Measurements from ENCODE around the gene CNTN1.

Gene CNTN1

DNA sequence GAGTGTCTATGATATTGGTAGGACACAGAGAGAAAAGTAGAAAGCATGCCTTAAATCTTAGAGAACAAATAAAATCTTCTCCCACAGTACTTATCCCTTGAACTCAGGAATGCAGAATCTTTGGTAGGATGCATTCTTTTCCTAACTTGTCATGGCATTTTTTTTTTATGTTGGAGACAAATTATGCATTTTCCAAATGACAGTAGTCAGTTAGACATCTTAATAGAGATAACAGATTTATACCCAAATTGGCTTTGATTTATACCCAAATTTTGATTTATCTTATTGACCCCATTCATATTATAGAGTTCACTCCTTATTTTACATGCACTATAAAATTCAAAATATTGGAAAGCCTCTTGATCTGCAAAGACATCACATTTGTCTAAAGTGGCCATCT is 132.9 kb downstream of the CNTN1 start:
- TF ChIP-seq CTCF (IDR thresholded peaks at IDR 0.05; ENCODE audit: insufficient read depth, missing control alignments) = no peak
- no peak for FAIRE-seq
- no peak for DNase-seq (ENCODE audit: insufficient read length, low spot score)

GRCh38 chr12:40827683-40828592 is 135.7 kb downstream of the CNTN1 start:
- no peak for TF ChIP-seq CTCF (IDR thresholded peaks at IDR 0.05; ENCODE audit: insufficient read depth, missing control alignments)
- no peak for FAIRE-seq
- DNase-seq (ENCODE audit: insufficient read length, low spot score) = no peak

- no peak for FAIRE-seq
Measured at GRCh38 chr12:40828593-40828990, 136.4 kb downstream of the CNTN1 start.

DNA sequence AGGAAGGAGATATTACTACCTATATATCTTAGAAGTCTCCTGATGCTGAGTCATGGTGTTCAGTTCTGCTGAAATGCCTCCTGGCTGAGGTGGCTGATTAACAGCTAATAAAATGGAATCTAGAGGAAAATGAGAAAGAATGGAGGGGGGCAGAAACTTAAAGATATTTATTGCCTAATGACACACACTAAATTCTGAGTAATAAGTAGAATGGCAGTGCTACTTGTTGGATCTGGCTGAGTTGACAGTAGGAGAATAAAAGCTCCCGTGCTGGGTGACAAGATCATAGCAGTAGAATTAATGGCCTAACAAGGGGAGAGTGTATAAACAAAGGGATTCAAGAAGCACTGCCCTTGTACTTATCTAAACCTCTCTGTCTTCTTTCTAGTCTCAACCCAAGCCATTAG is 137.5 kb downstream of the CNTN1 start:
- no peak for TF ChIP-seq CTCF (IDR thresholded peaks at IDR 0.05; ENCODE audit: insufficient read depth, missing control alignments)
- FAIRE-seq = no peak
- no peak for DNase-seq (ENCODE audit: insufficient read length, low spot score)

More at GRCh38 chr12:40828593-40828990, 136.4 kb downstream of the CNTN1 start:
- TF ChIP-seq CTCF (IDR thresholded peaks at IDR 0.05; ENCODE audit: insufficient read depth, missing control alignments) = no peak
- no peak for DNase-seq (ENCODE audit: insufficient read length, low spot score)

- DNase-seq (ENCODE audit: insufficient read length, low spot score) = no peak
- no peak for TF ChIP-seq CTCF (IDR thresholded peaks at IDR 0.05; ENCODE audit: insufficient read depth, missing control alignments)
- FAIRE-seq = no peak
Measured at GRCh38 chr12:40831916-40832315, 139.7 kb downstream of the CNTN1 start.

DNA sequence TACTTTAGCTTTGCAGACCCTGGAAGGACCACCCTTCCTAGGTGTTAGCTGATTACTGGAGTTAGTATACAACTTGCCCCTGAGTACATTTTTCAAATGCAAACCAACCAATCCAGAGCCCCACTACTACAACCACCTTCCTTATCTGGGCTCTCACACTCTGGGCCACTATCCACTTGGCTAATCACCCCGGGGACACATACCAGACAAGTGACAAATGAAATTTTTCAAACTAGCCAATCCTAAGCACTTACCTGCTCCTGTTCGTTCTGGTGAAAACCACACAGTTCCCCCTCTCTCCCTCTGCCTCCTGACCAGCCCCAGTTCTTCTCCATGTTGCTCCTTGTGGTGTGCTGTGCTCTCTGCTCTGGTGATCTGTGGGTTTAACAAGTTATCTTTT is 140.4 kb downstream of the CNTN1 start:
- FAIRE-seq = no peak
- no peak for TF ChIP-seq CTCF (IDR thresholded peaks at IDR 0.05; ENCODE audit: insufficient read depth, missing control alignments)
- DNase-seq (ENCODE audit: insufficient read length, low spot score) = no peak

DNA sequence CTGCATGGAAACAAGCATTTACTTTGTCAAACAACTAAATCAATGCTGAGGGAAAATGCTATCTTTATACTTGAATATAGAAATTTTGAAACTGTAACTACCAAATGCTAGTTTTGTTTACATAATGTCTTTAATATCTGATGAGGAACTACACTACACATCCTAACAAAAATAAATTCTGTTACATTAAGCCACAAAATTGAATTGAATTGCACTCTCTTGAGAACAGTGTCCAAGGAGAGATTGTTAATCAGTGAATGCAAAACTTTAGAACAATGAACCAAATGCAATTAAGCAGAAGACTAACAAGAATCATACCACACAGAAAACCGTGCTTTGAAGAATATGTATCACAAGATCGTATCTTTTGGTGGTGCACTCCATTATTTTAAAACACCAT is 141.6 kb downstream of the CNTN1 start:
- FAIRE-seq = no peak
- no peak for DNase-seq (ENCODE audit: insufficient read length, low spot score)
- TF ChIP-seq CTCF (IDR thresholded peaks at IDR 0.05; ENCODE audit: insufficient read depth, missing control alignments) = no peak

Measured in D721Med (cell line).